Astrocyte (in vitro differentiated cells and primary cell): ENCODE results near the gene TYSND1. TPM values are rescaled to one million over a fixed set of nuclear protein-coding genes. Genes with fewer than 3 reads are reported as not detected.
"Not testable (repeated sequence)": the region's sequence is repeated elsewhere in the genome, so short reads cannot be mapped to it uniquely, and the experiment has no call there.

Source experiments
- DNase-seq: peaks from one replicate; pipeline ENCODE4 v3.0.0-alpha.2; 2010; ENCODE audit warnings: low read depth
- FAIRE-seq: peaks from 2 replicates; lab custom pipeline; 2011; peaks lifted over from hg19 to GRCh38; lab: Jason Lieb, UNC
- H2AFZ ChIP-seq: 2 replicates; pipeline ENCODE4 v1.6.0; 2012; ENCODE audit warnings: low read depth, low read length, inconsistent platforms
- H3K27ac ChIP-seq: 2 replicates; pipeline ENCODE4 v1.5.1; 2011; ENCODE audit warnings: low read depth, low read length, inconsistent platforms
- H3K27me3 ChIP-seq: 2 replicates; pipeline ENCODE4 v1.6.0; 2011; ENCODE audit warnings: low read length, inconsistent platforms; ENCODE audit not compliant: insufficient read depth
- H3K36me3 ChIP-seq: 2 replicates; pipeline ENCODE4 v1.5.1; 2011; ENCODE audit warnings: low read length, inconsistent platforms; ENCODE audit not compliant: insufficient read depth
- H3K4me1 ChIP-seq: 2 replicates; pipeline ENCODE4 v1.5.1; 2011; ENCODE audit warnings: low read length, inconsistent platforms; ENCODE audit not compliant: insufficient read depth
- H3K4me2 ChIP-seq: 2 replicates; pipeline ENCODE4 v1.6.0; 2012; ENCODE audit warnings: low read length, inconsistent platforms
- H3K4me3 ChIP-seq: 2 replicates; pipeline ENCODE4 v1.5.1; 2011; ENCODE audit warnings: low read depth, mild to moderate bottlenecking, low read length, inconsistent platforms; ENCODE audit not compliant: insufficient read depth
- H3K79me2 ChIP-seq: 2 replicates; pipeline ENCODE4 v1.6.0; 2012; ENCODE audit warnings: mild to moderate bottlenecking, low read length, inconsistent platforms; ENCODE audit not compliant: insufficient read depth
- H3K9ac ChIP-seq: 2 replicates; pipeline ENCODE4 v1.6.0; 2012; ENCODE audit warnings: mild to moderate bottlenecking, low read length, inconsistent platforms
- H3K9me3 ChIP-seq: 2 replicates; pipeline ENCODE4 v1.5.1; 2012; ENCODE audit warnings: low read depth, mild to moderate bottlenecking, low read length, inconsistent platforms; ENCODE audit not compliant: insufficient read depth
- H4K20me1 ChIP-seq: 2 replicates; pipeline ENCODE4 v1.6.0; 2012; ENCODE audit warnings: low read length, inconsistent platforms; ENCODE audit not compliant: insufficient read depth
- H3K27ac Mint-ChIP-seq: one replicate; pipeline ENCODE4 v1.8.0; 2021; ENCODE audit warnings: mild to moderate bottlenecking, mixed read lengths; ENCODE audit not compliant: unreplicated experiment
- H3K27me3 Mint-ChIP-seq: one replicate; pipeline ENCODE4 v1.8.0; 2021; ENCODE audit warnings: low read depth, mixed read lengths; ENCODE audit not compliant: unreplicated experiment
- H3K36me3 Mint-ChIP-seq: one replicate; pipeline ENCODE4 v1.8.0; 2021; ENCODE audit warnings: low read depth, mixed read lengths; ENCODE audit not compliant: unreplicated experiment
- H3K4me1 Mint-ChIP-seq: one replicate; pipeline ENCODE4 v1.8.0; 2021; ENCODE audit warnings: low read depth, mixed read lengths; ENCODE audit not compliant: unreplicated experiment
- H3K4me3 Mint-ChIP-seq: one replicate; pipeline ENCODE4 v1.8.0; 2021; ENCODE audit warnings: mild to moderate bottlenecking, moderate library complexity, mixed read lengths; ENCODE audit not compliant: unreplicated experiment
- H3K9me3 Mint-ChIP-seq: one replicate; pipeline ENCODE4 v1.8.0; 2021; ENCODE audit warnings: mild to moderate bottlenecking, mixed read lengths; ENCODE audit not compliant: unreplicated experiment
- CTCF ChIP-seq: IDR thresholded peaks from 2 replicates; pipeline ENCODE4 v1.5.1; 2011; ENCODE audit warnings: low read depth, mild to moderate bottlenecking, inconsistent platforms, low read length, moderate library complexity; ENCODE audit not compliant: insufficient read depth
- EZH2 ChIP-seq: IDR thresholded peaks from 2 replicates; pipeline ENCODE4 v1.6.1; 2012; ENCODE audit warnings: mild to moderate bottlenecking, low read length, inconsistent platforms; ENCODE audit not compliant: insufficient read depth
- total RNA-seq: library from RNA; stranded (reverse); gene quantifications from 2 replicates; pipeline ENCODE4 v1.2.1, GENCODE V29; 2021

The TYSND1 gene
- total RNA-seq, 1 donor from 2014 or later: 8.9 TPM

- H3K4me2 ChIP-seq: no peak overlapping the region
- H4K20me1 ChIP-seq: no peaks in the 10 kb centered on the region
- no peak overlapping the region for H3K27ac ChIP-seq
- H3K79me2 ChIP-seq: no peaks in the 10 kb centered on the region
- no peak overlapping the region for H3K27ac Mint-ChIP-seq
- no peak overlapping the region for H3K4me3 Mint-ChIP-seq
- DNase-seq (no peak), FAIRE-seq (no peak)
- no peak overlapping the region for H2AFZ ChIP-seq
- H3K9me3 ChIP-seq: peaks cover 4% of the 10 kb centered on the region
- H3K27me3 Mint-ChIP-seq: peaks cover 15% of the 10 kb centered on the region
- peaks cover 6% of the 10 kb centered on the region for H3K9me3 Mint-ChIP-seq
- H3K36me3 Mint-ChIP-seq: no peaks in the 10 kb centered on the region
- H3K27me3 ChIP-seq: peaks cover 5% of the 10 kb centered on the region
- H3K4me3 ChIP-seq: no peak overlapping the region
- no peak overlapping the region for H3K9ac ChIP-seq
- TF ChIP-seq CTCF (no peak), EZH2 (no peak)
- no peaks in the 10 kb centered on the region for H3K36me3 ChIP-seq
- H3K4me1 ChIP-seq: no peaks in the 10 kb centered on the region
- no peaks in the 10 kb centered on the region for H3K4me1 Mint-ChIP-seq
These were observed 36.8 kb upstream of the TYSND1 start for GRCh38 chr10:70183304-70183703.

GRCh38 chr10:70179209-70179608 lies 32.7 kb upstream of the TYSND1 start:
- H3K4me3 ChIP-seq, H3K36me3 ChIP-seq, DNase-seq, H3K9me3 Mint-ChIP-seq, H3K9ac ChIP-seq, H3K4me3 Mint-ChIP-seq, H3K36me3 Mint-ChIP-seq, H3K79me2 ChIP-seq, H3K4me1 Mint-ChIP-seq, FAIRE-seq, H4K20me1 ChIP-seq, H3K4me2 ChIP-seq, H3K27ac Mint-ChIP-seq, H3K27me3 ChIP-seq, H3K4me1 ChIP-seq, H3K9me3 ChIP-seq, H2AFZ ChIP-seq, H3K27ac ChIP-seq: not testable (repeated sequence)
- peaks cover 13% of the 10 kb centered on the region for H3K27me3 Mint-ChIP-seq

GRCh38 chr10:70178139-70178725 lies 31.7 kb upstream of the TYSND1 start:
- no peaks in the 10 kb centered on the region for H4K20me1 ChIP-seq
- H2AFZ ChIP-seq: no peak overlapping the region
- FAIRE-seq: no peak
- no peak overlapping the region for H3K9ac ChIP-seq
- H3K4me3 Mint-ChIP-seq: no peak overlapping the region
- H3K4me3 ChIP-seq: no peak overlapping the region
- H3K4me2 ChIP-seq: no peak overlapping the region
- no peaks in the 10 kb centered on the region for H3K4me1 ChIP-seq
- no peaks in the 10 kb centered on the region for H3K4me1 Mint-ChIP-seq
- H3K9me3 Mint-ChIP-seq: peaks cover 6% of the 10 kb centered on the region
- no peak overlapping the region for H3K27ac Mint-ChIP-seq
- DNase-seq: no peak
- H3K27me3 Mint-ChIP-seq: peaks cover 12% of the 10 kb centered on the region
- H3K27me3 ChIP-seq: no peaks in the 10 kb centered on the region
- H3K9me3 ChIP-seq: peaks cover 4% of the 10 kb centered on the region
- no peaks in the 10 kb centered on the region for H3K36me3 ChIP-seq
- TF ChIP-seq CTCF (no peak), EZH2 (no peak)
- no peaks in the 10 kb centered on the region for H3K79me2 ChIP-seq
- H3K27ac ChIP-seq: no peak overlapping the region
- no peaks in the 10 kb centered on the region for H3K36me3 Mint-ChIP-seq
